ENCODE measurements around the gene ABCC8. TPM values are rescaled to one million over a fixed set of nuclear protein-coding genes. Genes with fewer than 3 reads are reported as not detected.

The ABCC8 gene
- polyA plus RNA-seq, 1 of the 3 experiments (the other 2 are of a cell fraction) = 1.1 TPM

DNA sequence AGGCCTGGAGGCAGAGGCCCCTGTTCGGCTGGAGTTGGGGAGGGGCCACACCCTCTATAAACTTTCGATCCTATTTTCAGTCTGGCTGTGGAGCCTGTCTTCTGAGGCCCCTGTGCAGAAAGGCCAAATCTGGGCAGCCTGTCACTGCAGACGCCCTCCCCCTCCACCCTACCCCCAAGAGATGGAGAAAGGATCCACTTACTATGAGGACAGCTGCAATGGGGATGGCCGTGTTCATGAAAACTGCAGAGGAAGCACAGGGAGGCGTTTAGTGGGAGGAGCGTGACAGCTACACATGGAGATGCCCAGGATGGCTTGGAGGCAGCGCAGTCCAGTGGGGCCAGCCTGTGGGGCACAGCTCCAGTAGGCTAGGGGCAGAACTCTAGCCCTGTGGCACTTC lies 44.6 kb downstream of the ABCC8 start:
- no peaks in the 10 kb centered on the region for H3K9me3 ChIP-seq
- no peak for TF ChIP-seq ELF1 (IDR thresholded peaks at IDR 0.05)
- TF ChIP-seq FOXJ3 (CRISPR knock-in tag; IDR thresholded peaks at IDR 0.05) = no peak
- TF ChIP-seq RAD21 (IDR thresholded peaks at IDR 0.05; ENCODE audit: low read length) = no peak
- no peak for TF ChIP-seq CHD2 (IDR thresholded peaks at IDR 0.05; ENCODE audit: low read length, partially characterized antibody)
- TF ChIP-seq EZH2phosphoT487 (IDR thresholded peaks at IDR 0.05; ENCODE audit: borderline replicate concordance, low read depth) = no peak
- no peak for TF ChIP-seq RCOR1 (IDR thresholded peaks at IDR 0.05; ENCODE audit: low read length)
- TF ChIP-seq, protein P1, sequence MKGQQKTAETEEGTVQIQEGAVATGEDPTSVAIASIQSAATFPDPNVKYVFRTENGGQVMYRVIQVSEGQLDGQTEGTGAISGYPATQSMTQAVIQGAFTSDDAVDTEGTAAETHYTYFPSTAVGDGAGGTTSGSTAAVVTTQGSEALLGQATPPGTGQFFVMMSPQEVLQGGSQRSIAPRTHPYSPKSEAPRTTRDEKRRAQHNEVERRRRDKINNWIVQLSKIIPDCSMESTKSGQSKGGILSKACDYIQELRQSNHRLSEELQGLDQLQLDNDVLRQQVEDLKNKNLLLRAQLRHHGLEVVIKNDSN (IDR thresholded peaks at IDR 0.05; ENCODE audit: borderline replicate concordance, low read depth) = no peak
- TF ChIP-seq TEAD4 (IDR thresholded peaks at IDR 0.05; ENCODE audit: borderline replicate concordance, insufficient read depth) = no peak
- TF ChIP-seq GATA2 (CRISPR knock-in tag; IDR thresholded peaks at IDR 0.05) = no peak
- TF ChIP-seq FOSL2 (IDR thresholded peaks at IDR 0.05; ENCODE audit: borderline replicate concordance, low read depth) = no peak
- ChIA-PET CTCF (interaction anchor here (0.8 to 3.4 kb wide), 5 partner anchors 9 to 73 kb away, joined by 3 to 11 read pairs (median 3); partner anchors contain the start of gene KCNJ11), POLR2A (no interaction called here)
- no peaks in the 10 kb centered on the region for H3K36me3 ChIP-seq (replicated peaks in 1 of 2; ENCODE audit: control insufficient read depth in 1 of 2, insufficient read depth in 2 of 2, low read length in 1 of 2)
- H3K9me2 ChIP-seq = no peaks in the 10 kb centered on the region
- H3F3A ChIP-seq (replicated peaks; ENCODE audit: insufficient read depth) = no peaks in the 10 kb centered on the region
- peaks cover 0 to 9% of the 10 kb centered on the region in 2 experiments; a peak in 1 of 4 replicates for H3K4me1 ChIP-seq (ENCODE audit: control insufficient read depth in 1 of 2, insufficient read depth in 2 of 2, low read depth in 1 of 2, low read length in 1 of 2)
- no peak overlapping the region for H3K4me3 ChIP-seq (ENCODE audit: low read depth in 2 of 2, low read length in 1 of 2)
- DNase-seq = no peak
- no peak overlapping the region for H3K9ac ChIP-seq
- no peaks in the 10 kb centered on the region for H3K27me3 ChIP-seq (ENCODE audit: insufficient read depth)
- H3K79me2 ChIP-seq (ENCODE audit: insufficient read depth) = no peaks in the 10 kb centered on the region
- no peak overlapping the region for H3K4me2 ChIP-seq
- H3K27ac ChIP-seq (ENCODE audit: low read depth in 2 of 2, low read length in 1 of 2) = no peak overlapping the region
- H4K20me1 ChIP-seq (ENCODE audit: insufficient read depth) = no peaks in the 10 kb centered on the region
- no peak overlapping the region for H2AFZ ChIP-seq (ENCODE audit: low read depth)
- 59% methylated on average over 7 of the region's 7 CpGs for WGBS (ENCODE audit: low lambda C conversion rate)

DNA sequence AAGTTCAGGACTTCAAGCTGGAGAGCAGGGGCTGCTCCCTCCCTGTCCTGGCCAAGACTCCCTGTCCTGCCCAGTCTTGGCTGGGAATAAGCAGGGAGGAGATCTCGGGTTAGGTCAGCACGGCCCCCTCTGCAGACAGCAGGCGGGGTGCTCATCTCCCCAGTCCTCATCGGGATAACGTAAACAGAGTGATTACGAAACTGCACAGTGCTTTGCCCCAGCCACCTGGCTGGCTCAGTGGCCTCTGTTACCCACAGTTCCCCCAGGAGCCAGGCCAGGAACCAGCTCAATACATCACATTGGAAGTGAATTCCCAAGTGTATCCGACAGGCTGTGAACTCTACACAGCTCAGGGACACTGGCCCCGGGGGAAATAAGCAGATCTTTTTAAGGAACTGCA lies 45.5 kb downstream of the ABCC8 start:
- Histone ChIP-seq H3K79me2 (ENCODE audit: insufficient read depth) (no peaks in the 10 kb centered on the region), H4K20me1 (ENCODE audit: insufficient read depth) (no peaks in the 10 kb centered on the region), H3K27ac (ENCODE audit: low read depth in 2 of 2, low read length in 1 of 2) (no peak overlapping the region), H3K9me2 (no peaks in the 10 kb centered on the region), H3K27me3 (ENCODE audit: insufficient read depth) (no peaks in the 10 kb centered on the region), H3K4me1 (ENCODE audit: control insufficient read depth in 1 of 2, insufficient read depth in 2 of 2, low read depth in 1 of 2, low read length in 1 of 2) (peaks cover 0 to 9% of the 10 kb centered on the region in 2 experiments; a peak in 1 of 4 replicates), H3K9me3 (no peaks in the 10 kb centered on the region), H2AFZ (ENCODE audit: low read depth) (no peak overlapping the region), H3K9ac (no peak overlapping the region), H3K36me3 (replicated peaks in 1 of 2; ENCODE audit: control insufficient read depth in 1 of 2, insufficient read depth in 2 of 2, low read length in 1 of 2) (no peaks in the 10 kb centered on the region), H3F3A (replicated peaks; ENCODE audit: insufficient read depth) (no peaks in the 10 kb centered on the region), H3K4me2 (no peak overlapping the region), H3K4me3 (ENCODE audit: low read depth in 2 of 2, low read length in 1 of 2) (no peak overlapping the region)
- CTCF ChIA-PET = interaction anchor here (0.5 to 3.4 kb wide), 5 partner anchors 12 to 97 kb away, joined by 3 to 11 read pairs (median 3); partner anchors contain the start of gene KCNJ11
- DNase-seq = no peak
- POLR2A ChIA-PET = no interaction called here
- 60% methylated on average over 1 of the region's 8 CpGs for WGBS (ENCODE audit: low lambda C conversion rate)
- TF ChIP-seq ELF1 (IDR thresholded peaks at IDR 0.05) (no peak), SIN3A (IDR thresholded peaks at IDR 0.05; ENCODE audit: borderline replicate concordance, low read depth, low read length) (no peak), JUND (IDR thresholded peaks at IDR 0.05) (no peak), FOSL2 (IDR thresholded peaks at IDR 0.05; ENCODE audit: borderline replicate concordance, low read depth) (no peak), TCF12 (IDR thresholded peaks at IDR 0.05) (no peak), TEAD4 (IDR thresholded peaks at IDR 0.05; ENCODE audit: borderline replicate concordance, insufficient read depth) (no peak), GABPA (IDR thresholded peaks at IDR 0.05; ENCODE audit: low read depth) (no peak), CHD2 (IDR thresholded peaks at IDR 0.05; ENCODE audit: low read length, partially characterized antibody) (no peak), FOXM1 (IDR thresholded peaks at IDR 0.05; ENCODE audit: low read depth) (no peak), GATA2 (CRISPR knock-in tag; IDR thresholded peaks at IDR 0.05) (no peak), EP300 (IDR thresholded peaks at IDR 0.05; ENCODE audit: borderline replicate concordance in 1 of 2, low read depth in 1 of 2, low read length in 1 of 2) (no peak), TAF1 (IDR thresholded peaks at IDR 0.05; ENCODE audit: borderline replicate concordance, low read depth, low read length) (no peak)
- TF ChIP-seq, protein P2, sequence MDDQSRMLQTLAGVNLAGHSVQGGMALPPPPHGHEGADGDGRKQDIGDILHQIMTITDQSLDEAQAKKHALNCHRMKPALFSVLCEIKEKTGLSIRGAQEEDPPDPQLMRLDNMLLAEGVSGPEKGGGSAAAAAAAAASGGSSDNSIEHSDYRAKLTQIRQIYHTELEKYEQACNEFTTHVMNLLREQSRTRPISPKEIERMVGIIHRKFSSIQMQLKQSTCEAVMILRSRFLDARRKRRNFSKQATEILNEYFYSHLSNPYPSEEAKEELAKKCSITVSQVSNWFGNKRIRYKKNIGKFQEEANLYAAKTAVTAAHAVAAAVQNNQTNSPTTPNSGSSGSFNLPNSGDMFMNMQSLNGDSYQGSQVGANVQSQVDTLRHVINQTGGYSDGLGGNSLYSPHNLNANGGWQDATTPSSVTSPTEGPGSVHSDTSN (IDR thresholded peaks at IDR 0.05) = no peak
- TF ChIP-seq, protein P3, sequence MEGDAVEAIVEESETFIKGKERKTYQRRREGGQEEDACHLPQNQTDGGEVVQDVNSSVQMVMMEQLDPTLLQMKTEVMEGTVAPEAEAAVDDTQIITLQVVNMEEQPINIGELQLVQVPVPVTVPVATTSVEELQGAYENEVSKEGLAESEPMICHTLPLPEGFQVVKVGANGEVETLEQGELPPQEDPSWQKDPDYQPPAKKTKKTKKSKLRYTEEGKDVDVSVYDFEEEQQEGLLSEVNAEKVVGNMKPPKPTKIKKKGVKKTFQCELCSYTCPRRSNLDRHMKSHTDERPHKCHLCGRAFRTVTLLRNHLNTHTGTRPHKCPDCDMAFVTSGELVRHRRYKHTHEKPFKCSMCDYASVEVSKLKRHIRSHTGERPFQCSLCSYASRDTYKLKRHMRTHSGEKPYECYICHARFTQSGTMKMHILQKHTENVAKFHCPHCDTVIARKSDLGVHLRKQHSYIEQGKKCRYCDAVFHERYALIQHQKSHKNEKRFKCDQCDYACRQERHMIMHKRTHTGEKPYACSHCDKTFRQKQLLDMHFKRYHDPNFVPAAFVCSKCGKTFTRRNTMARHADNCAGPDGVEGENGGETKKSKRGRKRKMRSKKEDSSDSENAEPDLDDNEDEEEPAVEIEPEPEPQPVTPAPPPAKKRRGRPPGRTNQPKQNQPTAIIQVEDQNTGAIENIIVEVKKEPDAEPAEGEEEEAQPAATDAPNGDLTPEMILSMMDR (IDR thresholded peaks at IDR 0.05) = no peak
- TF ChIP-seq, protein P4, sequence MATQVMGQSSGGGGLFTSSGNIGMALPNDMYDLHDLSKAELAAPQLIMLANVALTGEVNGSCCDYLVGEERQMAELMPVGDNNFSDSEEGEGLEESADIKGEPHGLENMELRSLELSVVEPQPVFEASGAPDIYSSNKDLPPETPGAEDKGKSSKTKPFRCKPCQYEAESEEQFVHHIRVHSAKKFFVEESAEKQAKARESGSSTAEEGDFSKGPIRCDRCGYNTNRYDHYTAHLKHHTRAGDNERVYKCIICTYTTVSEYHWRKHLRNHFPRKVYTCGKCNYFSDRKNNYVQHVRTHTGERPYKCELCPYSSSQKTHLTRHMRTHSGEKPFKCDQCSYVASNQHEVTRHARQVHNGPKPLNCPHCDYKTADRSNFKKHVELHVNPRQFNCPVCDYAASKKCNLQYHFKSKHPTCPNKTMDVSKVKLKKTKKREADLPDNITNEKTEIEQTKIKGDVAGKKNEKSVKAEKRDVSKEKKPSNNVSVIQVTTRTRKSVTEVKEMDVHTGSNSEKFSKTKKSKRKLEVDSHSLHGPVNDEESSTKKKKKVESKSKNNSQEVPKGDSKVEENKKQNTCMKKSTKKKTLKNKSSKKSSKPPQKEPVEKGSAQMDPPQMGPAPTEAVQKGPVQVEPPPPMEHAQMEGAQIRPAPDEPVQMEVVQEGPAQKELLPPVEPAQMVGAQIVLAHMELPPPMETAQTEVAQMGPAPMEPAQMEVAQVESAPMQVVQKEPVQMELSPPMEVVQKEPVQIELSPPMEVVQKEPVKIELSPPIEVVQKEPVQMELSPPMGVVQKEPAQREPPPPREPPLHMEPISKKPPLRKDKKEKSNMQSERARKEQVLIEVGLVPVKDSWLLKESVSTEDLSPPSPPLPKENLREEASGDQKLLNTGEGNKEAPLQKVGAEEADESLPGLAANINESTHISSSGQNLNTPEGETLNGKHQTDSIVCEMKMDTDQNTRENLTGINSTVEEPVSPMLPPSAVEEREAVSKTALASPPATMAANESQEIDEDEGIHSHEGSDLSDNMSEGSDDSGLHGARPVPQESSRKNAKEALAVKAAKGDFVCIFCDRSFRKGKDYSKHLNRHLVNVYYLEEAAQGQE (IDR thresholded peaks at IDR 0.05; ENCODE audit: low read depth, low read length) = no peak

All from SK-N-SH (cell line).